ENCODE measurements around the gene MED15. TPM values are rescaled to one million over a fixed set of nuclear protein-coding genes. Genes with fewer than 3 reads are reported as not detected.

MED15 gene
- total RNA-seq, 1 experiment from 2014 or later: 40.2 TPM

DNA sequence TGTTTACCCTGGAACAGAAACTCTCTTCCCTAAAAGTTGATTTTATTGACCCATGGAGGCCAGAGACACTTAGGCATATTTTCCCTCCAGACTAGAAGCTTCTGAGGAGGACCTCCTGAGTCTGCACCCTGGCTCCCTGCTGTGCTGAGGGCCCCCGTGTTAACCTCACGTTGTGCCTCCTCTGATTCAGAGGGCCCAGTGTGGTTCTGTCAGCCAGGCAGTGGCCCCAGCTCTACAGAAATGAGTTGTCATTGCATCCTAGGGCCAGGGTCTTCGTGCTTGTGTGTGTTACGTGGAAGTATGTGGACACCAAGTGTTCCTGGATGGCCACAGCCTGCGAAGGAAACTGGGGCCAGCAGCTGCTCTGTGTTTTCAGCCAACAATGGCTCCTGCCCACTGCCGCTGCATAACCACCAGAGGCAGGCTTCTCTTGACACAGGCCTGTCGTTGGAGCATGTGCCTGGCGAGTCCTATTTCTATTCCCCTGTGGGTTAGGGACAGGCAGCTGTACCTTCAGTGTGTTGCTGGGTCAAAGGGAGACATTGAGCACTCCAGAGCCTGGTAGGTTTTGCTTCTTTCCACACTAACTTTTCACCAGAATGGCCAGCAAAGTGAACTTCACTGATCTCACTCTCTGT, 44.5 kb downstream of the MED15 start:
- no peak overlapping the region for H3K4me3 ChIP-seq
- H3K9me3 ChIP-seq (replicated peaks): no peaks in the 10 kb centered on the region
- H3K4me1 ChIP-seq (replicated peaks): peaks cover 21% of the 10 kb centered on the region
- H3K27ac ChIP-seq: no peak overlapping the region
- no peaks in the 10 kb centered on the region for H3K27me3 ChIP-seq (replicated peaks)
- peaks cover 88% of the 10 kb centered on the region for H3K36me3 ChIP-seq
- no peak for DNase-seq (ENCODE audit: low read depth in 1 of 2, low spot score in 2 of 2)

DNA sequence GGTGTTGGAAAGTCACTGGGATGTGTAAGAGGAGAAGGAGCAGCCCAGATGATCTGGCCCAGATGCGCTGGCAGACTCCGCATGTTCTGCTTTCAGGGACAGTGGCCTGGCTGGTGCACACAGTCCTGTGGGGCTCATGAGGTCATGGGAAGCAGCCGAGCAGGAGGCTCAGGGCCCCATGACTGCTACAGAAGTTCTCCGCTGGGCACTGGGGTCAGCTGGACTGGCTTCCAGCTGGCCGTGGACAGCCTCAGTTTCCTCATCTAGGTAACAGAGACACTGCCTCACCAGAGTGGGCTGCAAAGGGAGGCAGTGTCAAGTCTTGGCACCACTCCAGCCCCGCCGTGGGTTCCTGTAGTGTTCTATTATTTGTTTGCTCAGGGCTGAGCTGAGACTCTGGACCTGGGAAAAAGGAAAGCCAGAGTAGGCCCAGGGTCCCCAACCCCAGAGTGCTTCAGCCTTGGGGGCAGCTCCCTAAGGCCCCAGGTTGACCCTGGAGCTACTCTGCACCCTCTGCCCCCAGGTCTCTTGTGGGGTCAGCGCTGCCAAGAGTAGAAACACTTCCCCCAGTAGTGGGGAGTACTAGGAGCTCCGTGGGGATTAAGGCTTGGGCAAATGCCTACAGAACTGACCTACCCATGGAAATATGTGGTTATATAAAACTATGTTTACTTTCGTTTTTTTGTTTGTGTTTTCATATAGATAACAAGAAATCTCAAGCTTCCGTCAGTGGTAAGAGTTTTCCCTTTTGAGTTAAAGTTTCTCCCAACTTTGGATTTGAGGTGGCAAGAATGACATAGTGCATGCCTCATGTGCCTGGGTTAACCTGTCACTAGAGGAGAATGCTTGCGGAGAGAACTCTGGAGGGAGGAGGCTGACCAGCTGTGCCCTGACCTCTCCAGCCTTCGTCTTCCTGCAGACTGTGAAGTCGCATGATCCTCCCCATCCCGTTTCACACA, 45.3 kb downstream of the MED15 start:
- no peaks in the 10 kb centered on the region for H3K9me3 ChIP-seq (replicated peaks)
- no peak for DNase-seq (ENCODE audit: low read depth in 1 of 2, low spot score in 2 of 2)
- H3K27ac ChIP-seq: no peak overlapping the region
- no peaks in the 10 kb centered on the region for H3K27me3 ChIP-seq (replicated peaks)
- peaks cover 92% of the 10 kb centered on the region for H3K36me3 ChIP-seq
- no peak overlapping the region for H3K4me3 ChIP-seq
- peaks cover 21% of the 10 kb centered on the region for H3K4me1 ChIP-seq (replicated peaks)

- no peak for DNase-seq (ENCODE audit: low read depth in 1 of 2, low spot score in 2 of 2)
- Histone ChIP-seq H3K4me1 (replicated peaks) (peaks cover 21% of the 10 kb centered on the region), H3K27me3 (replicated peaks) (no peaks in the 10 kb centered on the region), H3K4me3 (no peak overlapping the region), H3K9me3 (replicated peaks) (no peaks in the 10 kb centered on the region), H3K36me3 (peaks cover 97% of the 10 kb centered on the region), H3K27ac (no peak overlapping the region)
Observed at GRCh38 chr22:20553947-20554741, 46.7 kb downstream of the MED15 start.

GRCh38 chr22:20554824-20555223, 47.4 kb downstream of the MED15 start:
- Histone ChIP-seq H3K27me3 (replicated peaks) (no peaks in the 10 kb centered on the region), H3K36me3 (peaks cover 100% of the 10 kb centered on the region), H3K27ac (no peak overlapping the region), H3K4me1 (replicated peaks) (peaks cover 21% of the 10 kb centered on the region), H3K4me3 (no peak overlapping the region), H3K9me3 (replicated peaks) (no peaks in the 10 kb centered on the region)
- DNase-seq (ENCODE audit: low read depth in 1 of 2, low spot score in 2 of 2): no peak

GRCh38 chr22:20558534-20558933, 51.1 kb downstream of the MED15 start:
- H3K4me1 ChIP-seq (replicated peaks): no peaks in the 10 kb centered on the region
- DNase-seq (ENCODE audit: low read depth in 1 of 2, low spot score in 2 of 2): no peak
- no peaks in the 10 kb centered on the region for H3K27me3 ChIP-seq (replicated peaks)
- H3K36me3 ChIP-seq: peaks cover 96% of the 10 kb centered on the region
- no peak overlapping the region for H3K4me3 ChIP-seq
- H3K9me3 ChIP-seq (replicated peaks): no peaks in the 10 kb centered on the region
- H3K27ac ChIP-seq: no peak overlapping the region

DNA sequence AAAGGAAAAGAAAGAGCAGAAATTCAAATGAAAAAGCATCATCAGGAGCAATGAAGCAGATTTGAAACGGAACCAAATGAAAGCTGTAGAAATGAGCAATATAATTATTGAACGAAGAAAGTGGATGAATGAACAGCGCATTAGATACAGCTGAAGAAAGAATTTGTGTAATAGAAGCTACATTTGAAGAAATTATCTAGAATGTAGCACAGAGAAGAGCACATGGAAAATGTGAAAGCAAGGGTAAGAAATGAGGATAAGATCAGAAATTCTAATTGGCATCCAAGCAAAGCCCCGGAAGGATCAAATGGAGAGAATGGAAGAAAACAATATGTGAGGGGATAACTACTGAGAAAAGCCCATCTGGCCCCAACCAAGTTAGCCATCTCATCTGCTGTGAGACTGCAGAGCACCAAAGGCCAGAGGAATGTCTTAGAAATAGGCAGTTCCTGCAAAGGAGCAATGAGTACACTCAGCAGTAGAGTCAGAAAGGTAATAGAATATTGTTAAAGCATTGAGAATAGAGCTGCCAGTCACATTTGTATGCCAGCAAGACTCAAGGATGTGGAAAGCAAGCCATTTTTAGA, 51.9 kb downstream of the MED15 start:
- no peaks in the 10 kb centered on the region for H3K9me3 ChIP-seq (replicated peaks)
- H3K27ac ChIP-seq: no peak overlapping the region
- H3K4me3 ChIP-seq: no peak overlapping the region
- no peaks in the 10 kb centered on the region for H3K4me1 ChIP-seq (replicated peaks)
- no peak for DNase-seq (ENCODE audit: low read depth in 1 of 2, low spot score in 2 of 2)
- H3K36me3 ChIP-seq: peaks cover 94% of the 10 kb centered on the region
- H3K27me3 ChIP-seq (replicated peaks): no peaks in the 10 kb centered on the region

GRCh38 chr22:20560716-20561115, 53.3 kb downstream of the MED15 start:
- Histone ChIP-seq H3K36me3 (peaks cover 94% of the 10 kb centered on the region), H3K27ac (no peak overlapping the region), H3K27me3 (replicated peaks) (no peaks in the 10 kb centered on the region), H3K9me3 (replicated peaks) (no peaks in the 10 kb centered on the region), H3K4me3 (no peak overlapping the region), H3K4me1 (replicated peaks) (no peaks in the 10 kb centered on the region)
- DNase-seq (ENCODE audit: low read depth in 1 of 2, low spot score in 2 of 2): no peak

DNA sequence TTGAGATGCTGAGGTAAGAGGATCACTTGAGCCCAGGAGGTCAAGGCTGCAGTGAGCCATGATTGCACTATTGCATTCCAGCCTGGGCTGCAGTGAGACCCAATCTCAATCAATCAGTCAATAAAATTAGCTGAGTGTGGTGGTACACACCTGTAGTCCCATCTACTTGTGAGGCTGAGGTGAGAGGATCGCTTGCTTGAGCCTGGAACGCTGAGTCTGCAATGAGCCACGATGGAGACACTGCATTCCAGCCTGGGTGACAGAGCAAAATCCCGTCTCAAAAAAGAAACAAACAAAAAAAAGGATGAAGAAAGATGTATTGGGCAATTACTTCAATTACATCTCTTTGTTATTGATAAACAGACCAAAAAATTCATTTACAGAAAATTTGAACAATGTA, 54.5 kb downstream of the MED15 start:
- H3K27me3 ChIP-seq (replicated peaks): no peaks in the 10 kb centered on the region
- no peaks in the 10 kb centered on the region for H3K9me3 ChIP-seq (replicated peaks)
- no peak for DNase-seq (ENCODE audit: low read depth in 1 of 2, low spot score in 2 of 2)
- peaks cover 5% of the 10 kb centered on the region for H3K4me1 ChIP-seq (replicated peaks)
- H3K4me3 ChIP-seq: no peak overlapping the region
- H3K36me3 ChIP-seq: peaks cover 94% of the 10 kb centered on the region
- H3K27ac ChIP-seq: no peak overlapping the region

GRCh38 chr22:20562607-20563465, 55.4 kb downstream of the MED15 start:
- H3K4me1 ChIP-seq (replicated peaks): peaks cover 15% of the 10 kb centered on the region
- H3K36me3 ChIP-seq: peaks cover 94% of the 10 kb centered on the region
- H3K4me3 ChIP-seq: no peak overlapping the region
- H3K27ac ChIP-seq: no peak overlapping the region
- DNase-seq (ENCODE audit: low read depth in 1 of 2, low spot score in 2 of 2): no peak
- H3K9me3 ChIP-seq (replicated peaks): no peaks in the 10 kb centered on the region
- H3K27me3 ChIP-seq (replicated peaks): no peaks in the 10 kb centered on the region

DNA sequence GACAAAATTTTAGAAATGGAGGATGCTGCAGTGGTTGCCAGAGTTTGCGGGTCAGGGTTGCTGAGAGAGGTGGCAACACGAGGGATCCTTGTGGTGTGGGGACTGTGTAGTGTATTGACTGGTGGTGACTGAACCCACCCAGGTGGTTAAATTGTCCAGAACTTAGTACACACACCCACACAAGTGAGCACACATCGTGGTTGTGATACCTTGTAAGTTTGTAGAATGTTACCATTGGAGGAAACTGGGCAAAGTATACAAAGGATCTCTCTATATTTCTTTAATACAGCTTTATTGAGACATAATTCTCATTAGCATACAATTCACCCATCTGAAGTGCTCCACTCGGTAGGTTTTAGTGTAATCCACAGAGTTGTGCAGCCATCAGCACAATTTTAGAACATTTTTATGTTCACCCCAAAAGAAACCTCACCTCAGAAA, 56.1 kb downstream of the MED15 start:
- DNase-seq (ENCODE audit: low read depth in 1 of 2, low spot score in 2 of 2): no peak
- Histone ChIP-seq H3K36me3 (peaks cover 94% of the 10 kb centered on the region), H3K9me3 (replicated peaks) (no peaks in the 10 kb centered on the region), H3K27me3 (replicated peaks) (no peaks in the 10 kb centered on the region), H3K27ac (no peak overlapping the region), H3K4me1 (replicated peaks) (peaks cover 21% of the 10 kb centered on the region), H3K4me3 (no peak overlapping the region)

GRCh38 chr22:20563941-20564371, 56.5 kb downstream of the MED15 start:
- H3K4me3 ChIP-seq: no peak overlapping the region
- no peaks in the 10 kb centered on the region for H3K9me3 ChIP-seq (replicated peaks)
- peaks cover 94% of the 10 kb centered on the region for H3K36me3 ChIP-seq
- no peak for DNase-seq (ENCODE audit: low read depth in 1 of 2, low spot score in 2 of 2)
- H3K4me1 ChIP-seq (replicated peaks): peaks cover 26% of the 10 kb centered on the region
- no peaks in the 10 kb centered on the region for H3K27me3 ChIP-seq (replicated peaks)
- H3K27ac ChIP-seq: no peak overlapping the region

- H3K27ac ChIP-seq: no peak overlapping the region
- peaks cover 94% of the 10 kb centered on the region for H3K36me3 ChIP-seq
- no peak for DNase-seq (ENCODE audit: low read depth in 1 of 2, low spot score in 2 of 2)
- no peaks in the 10 kb centered on the region for H3K27me3 ChIP-seq (replicated peaks)
- no peak overlapping the region for H3K4me3 ChIP-seq
- no peaks in the 10 kb centered on the region for H3K9me3 ChIP-seq (replicated peaks)
- H3K4me1 ChIP-seq (replicated peaks): peaks cover 38% of the 10 kb centered on the region
Observed at GRCh38 chr22:20565079-20565734, 57.8 kb downstream of the MED15 start.

Measured in SJSA1 (cell line).